Suprapubic skin (tissue), 4 donors: ENCODE results near the gene HOXB9. TPM values are rescaled to one million over a fixed set of nuclear protein-coding genes. Genes with fewer than 3 reads are reported as not detected.

Source experiments
- DNase-seq, 2 donors: peaks; one replicate each; pipeline ENCODE4 v3.0.0-alpha.2; 2019; ENCODE audit warnings: low spot score in 2 of 2
- H3K27ac ChIP-seq: fragments of 200-600 bp; sonication (generic); one replicate; pipeline ENCODE4 v1.5.1; 2019
- H3K27me3 ChIP-seq: fragments of 200-600 bp; sonication (generic); one replicate; pipeline ENCODE4 v1.5.1; 2019
- H3K36me3 ChIP-seq: fragments of 200-600 bp; sonication (generic); one replicate; pipeline ENCODE4 v1.5.1; 2019
- H3K4me1 ChIP-seq: fragments of 200-600 bp; sonication (generic); one replicate; pipeline ENCODE4 v1.5.1; 2019
- H3K4me3 ChIP-seq: fragments of 200-600 bp; sonication (generic); one replicate; pipeline ENCODE4 v1.5.1; 2019; ENCODE audit warnings: mild to moderate bottlenecking
- H3K9me3 ChIP-seq: fragments of 200-600 bp; sonication (generic); one replicate; pipeline ENCODE4 v1.5.1; 2019
- EP300 ChIP-seq: sonication (generic); formaldehyde crosslinking; IDR thresholded peaks from one replicate; pipeline ENCODE4 v1.6.1; 2017; ENCODE audit warnings: antibody characterized with exemption
- POLR2A ChIP-seq, 2 donors: fragments of 450-650 bp; IDR thresholded peaks; one replicate each; pipeline ENCODE4 v1.6.1; 2017; ENCODE audit warnings: antibody characterized with exemption in 2 of 2, mild to moderate bottlenecking in 2 of 2, moderate library complexity in 2 of 2
- POLR2AphosphoS5 ChIP-seq, 3 donors: sonication (generic); formaldehyde crosslinking; IDR thresholded peaks; one replicate each; pipeline ENCODE4 v1.6.1; 2017; ENCODE audit warnings: antibody characterized with exemption in 3 of 3
- WGBS: methylation state at CpG from one replicate; pipeline ENCODE4 v1.1.5; 2018; 5-methylcytosine and 5-hydroxymethylcytosine counted together
- total RNA-seq, 4 donors: library from RNA; depleted of rRNA; stranded (reverse); fragments of >200 nt; gene quantifications; one replicate each; pipeline ENCODE4 v1.1.0, GENCODE V29; 2016
- TF ChIP-seq, protein P1 (sequence below), 2 donors: fragments of 200-600 bp in 1 of 2; fragments of 450-650 bp in 1 of 2; sonication (generic) in 1 of 2; IDR thresholded peaks; one replicate each; pipeline ENCODE4 v1.5.1; 2016 to 2019; ENCODE audit warnings: antibody characterized with exemption in 2 of 2, mild to moderate bottlenecking in 1 of 2, moderate library complexity in 1 of 2

The HOXB9 gene
- total RNA-seq, 4 donors from 2014 or later = 0.23 to 0.42 TPM; not detected in 2

DNA sequence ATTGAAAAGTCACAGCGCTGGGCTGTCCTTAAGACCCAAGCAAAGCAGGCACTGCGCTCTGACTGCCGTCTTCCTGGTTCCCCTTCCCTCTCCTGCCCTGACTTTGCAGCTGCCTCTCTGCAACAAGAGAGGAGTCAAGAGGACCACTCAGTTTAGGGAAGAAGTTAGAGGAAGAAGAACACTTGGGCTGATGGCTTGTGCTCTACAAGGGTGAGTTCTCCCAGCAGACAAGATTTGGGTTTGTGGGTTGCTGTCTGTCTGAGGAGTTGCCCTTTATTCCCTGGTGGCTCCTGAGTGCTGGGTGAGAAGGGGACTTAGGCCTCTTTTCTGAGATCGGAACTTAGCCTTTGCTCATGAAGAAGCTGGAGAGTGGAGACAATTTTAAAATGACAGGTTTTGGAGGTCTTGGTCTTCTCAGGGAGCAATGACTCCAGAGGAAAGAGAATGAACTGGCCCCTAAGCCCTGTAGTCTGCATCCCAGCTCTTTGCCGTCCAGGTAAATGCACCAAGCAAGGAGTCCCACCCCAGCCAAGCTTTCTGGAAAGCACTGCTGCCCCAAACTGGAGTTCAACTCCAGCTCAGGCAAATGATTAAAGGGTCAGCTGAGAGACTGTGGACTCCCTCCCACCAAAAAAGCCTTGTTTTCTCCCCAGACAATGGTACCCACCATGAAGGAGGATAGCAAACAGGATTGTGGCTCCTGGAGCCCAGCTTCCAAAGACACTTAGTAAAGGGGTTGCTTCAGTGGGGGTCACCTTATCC lies 2.7 kb upstream of the HOXB9 start:
- DNase-seq = no peak
- Histone ChIP-seq H3K9me3 (no peaks in the 10 kb centered on the region), H3K27ac (no peak overlapping the region), H3K4me1 (peaks cover 31% of the 10 kb centered on the region), H3K4me3 (no peak overlapping the region), H3K36me3 (no peaks in the 10 kb centered on the region), H3K27me3 (peaks cover 100% of the 10 kb centered on the region)
- TF ChIP-seq, protein P1, sequence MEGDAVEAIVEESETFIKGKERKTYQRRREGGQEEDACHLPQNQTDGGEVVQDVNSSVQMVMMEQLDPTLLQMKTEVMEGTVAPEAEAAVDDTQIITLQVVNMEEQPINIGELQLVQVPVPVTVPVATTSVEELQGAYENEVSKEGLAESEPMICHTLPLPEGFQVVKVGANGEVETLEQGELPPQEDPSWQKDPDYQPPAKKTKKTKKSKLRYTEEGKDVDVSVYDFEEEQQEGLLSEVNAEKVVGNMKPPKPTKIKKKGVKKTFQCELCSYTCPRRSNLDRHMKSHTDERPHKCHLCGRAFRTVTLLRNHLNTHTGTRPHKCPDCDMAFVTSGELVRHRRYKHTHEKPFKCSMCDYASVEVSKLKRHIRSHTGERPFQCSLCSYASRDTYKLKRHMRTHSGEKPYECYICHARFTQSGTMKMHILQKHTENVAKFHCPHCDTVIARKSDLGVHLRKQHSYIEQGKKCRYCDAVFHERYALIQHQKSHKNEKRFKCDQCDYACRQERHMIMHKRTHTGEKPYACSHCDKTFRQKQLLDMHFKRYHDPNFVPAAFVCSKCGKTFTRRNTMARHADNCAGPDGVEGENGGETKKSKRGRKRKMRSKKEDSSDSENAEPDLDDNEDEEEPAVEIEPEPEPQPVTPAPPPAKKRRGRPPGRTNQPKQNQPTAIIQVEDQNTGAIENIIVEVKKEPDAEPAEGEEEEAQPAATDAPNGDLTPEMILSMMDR (IDR thresholded peaks at IDR 0.05) = no peak
- TF ChIP-seq POLR2A (IDR thresholded peaks at IDR 0.05) = no peak
- TF ChIP-seq POLR2AphosphoS5 (IDR thresholded peaks at IDR 0.05) = no peak
- no peak for TF ChIP-seq EP300
- 57% methylated on average over 5 of the region's 5 CpGs for WGBS

DNA sequence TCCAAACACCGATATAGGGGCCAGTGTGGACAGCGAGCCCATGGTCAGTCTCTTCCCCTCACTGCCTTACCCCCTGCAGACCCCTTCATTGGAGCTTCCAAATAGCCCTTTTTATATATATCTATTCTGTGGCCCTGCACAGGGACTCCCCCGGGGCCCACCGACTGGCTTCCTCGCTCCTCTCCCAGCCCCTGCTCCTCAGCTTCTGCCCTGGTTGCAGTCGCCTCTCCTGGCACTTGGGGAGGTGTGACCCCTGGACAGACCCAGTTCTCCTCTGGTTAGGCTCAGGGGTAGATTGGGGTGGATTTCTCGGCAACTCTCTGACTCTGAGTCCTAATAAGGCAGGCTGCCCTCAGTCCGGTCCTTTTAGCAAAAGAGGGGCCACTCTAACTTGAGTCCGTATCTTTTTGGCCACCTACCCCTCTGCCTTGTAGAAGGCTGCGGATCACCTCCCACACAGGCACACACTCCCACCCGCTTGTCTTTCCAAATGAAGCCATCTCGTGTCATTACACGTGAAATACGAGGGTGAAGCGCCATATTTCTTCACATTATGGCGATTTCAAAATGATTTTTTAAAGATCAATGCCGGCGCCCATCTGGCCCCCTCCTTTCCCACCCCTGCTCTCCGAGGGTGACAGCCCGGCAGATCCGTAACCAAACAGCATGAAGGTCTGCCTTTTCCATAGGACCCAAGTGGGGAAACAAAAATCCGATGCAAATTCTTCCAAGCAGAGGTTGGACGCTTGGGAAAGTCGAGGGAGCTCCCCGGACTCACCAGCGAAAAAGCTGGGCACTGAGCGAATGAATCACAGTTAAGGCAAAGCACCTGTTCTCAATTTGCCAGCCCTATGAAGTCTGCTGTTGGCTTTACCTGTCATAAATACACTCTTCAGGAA lies 1.7 kb upstream of the HOXB9 start:
- H3K27me3 ChIP-seq = peaks cover 100% of the 10 kb centered on the region
- WGBS = 38% methylated on average over 27 of the region's 27 CpGs

DNA sequence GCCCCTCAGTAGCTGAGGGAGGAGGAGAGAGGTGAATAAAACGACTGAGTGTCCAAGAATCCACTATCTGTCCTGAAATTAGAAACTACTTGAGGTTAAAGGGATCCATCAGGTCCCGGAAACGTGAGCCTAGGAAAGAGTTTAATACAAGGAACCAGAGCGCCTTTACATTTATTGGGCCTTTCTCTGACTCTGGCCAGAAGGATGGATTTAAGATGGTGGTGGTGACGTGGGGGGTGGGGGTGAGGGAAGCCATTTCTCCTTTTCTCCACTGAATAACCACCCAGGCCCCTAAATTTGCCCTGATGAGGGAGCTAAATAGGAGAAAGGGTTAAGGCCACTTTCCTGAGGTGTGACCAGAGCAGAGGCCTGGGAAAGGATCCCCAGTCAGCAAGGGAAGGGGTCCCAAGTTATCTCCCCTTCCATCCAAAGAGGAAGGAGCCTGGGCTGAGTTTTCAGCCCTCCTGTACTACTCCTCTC lies 1.0 kb upstream of the HOXB9 start:
- Histone ChIP-seq H3K4me1 (peaks cover 25% of the 10 kb centered on the region), H3K36me3 (no peaks in the 10 kb centered on the region), H3K4me3 (no peak overlapping the region), H3K9me3 (no peaks in the 10 kb centered on the region), H3K27ac (no peak overlapping the region), H3K27me3 (peaks cover 100% of the 10 kb centered on the region)
- no peak for DNase-seq
- TF ChIP-seq POLR2A (IDR thresholded peaks at IDR 0.05) (no peak), POLR2AphosphoS5 (IDR thresholded peaks at IDR 0.05) (no peak), EP300 (no peak)
- TF ChIP-seq, protein P1 (IDR thresholded peaks at IDR 0.05) = no peak
- 40% methylated on average over 5 of the region's 5 CpGs for WGBS

More for the DNA sequence above, 1.7 kb upstream of the HOXB9 start:
- no peak for TF ChIP-seq POLR2A (IDR thresholded peaks at IDR 0.05)
- TF ChIP-seq POLR2AphosphoS5 (IDR thresholded peaks at IDR 0.05) = no peak
- TF ChIP-seq EP300 = no peak
- TF ChIP-seq, protein P1 (IDR thresholded peaks at IDR 0.05) = no peak
- Histone ChIP-seq H3K4me3 (no peak overlapping the region), H3K9me3 (no peaks in the 10 kb centered on the region), H3K27ac (no peak overlapping the region), H3K4me1 (peaks cover 25% of the 10 kb centered on the region), H3K36me3 (no peaks in the 10 kb centered on the region)
- DNase-seq = no peak

DNA sequence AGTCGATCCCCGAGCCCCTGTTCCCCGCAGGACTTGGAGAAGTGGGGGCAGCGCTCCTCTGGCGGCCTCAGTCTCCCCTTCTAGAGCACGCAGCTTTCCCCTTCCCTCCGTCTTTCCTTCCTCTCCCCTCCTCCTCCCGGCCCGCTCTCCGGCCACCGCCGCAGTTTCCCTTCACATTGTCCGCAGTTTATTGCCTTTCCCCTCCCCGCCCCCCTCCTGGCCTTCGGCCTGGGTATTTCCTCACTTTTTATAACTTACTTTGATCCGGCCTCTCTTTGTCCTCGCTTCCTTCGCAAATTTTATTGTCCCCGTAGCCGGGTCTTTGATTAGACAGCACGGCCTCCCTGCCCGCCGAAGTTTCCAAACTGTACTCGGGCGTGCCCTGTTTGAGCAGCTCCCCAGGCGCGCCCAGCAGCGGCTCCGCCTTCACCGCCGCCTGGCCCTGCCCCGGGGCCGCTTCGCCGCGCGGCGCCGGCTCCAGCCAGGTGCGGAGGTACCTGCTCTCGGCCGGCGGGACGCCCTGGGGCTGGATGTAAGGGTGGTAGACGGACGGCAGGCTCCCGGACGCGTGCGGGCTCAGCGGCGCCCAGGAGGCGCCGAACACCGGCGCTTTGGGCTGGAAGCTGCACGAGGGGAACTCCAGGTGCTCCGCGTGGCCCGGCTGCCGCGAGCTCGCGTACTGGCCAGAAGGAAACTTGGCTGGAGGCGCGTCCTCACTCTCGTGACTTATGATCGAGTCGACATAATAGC lies 488 bp downstream of the HOXB9 start:
- Histone ChIP-seq H3K9me3 (no peaks in the 10 kb centered on the region), H3K4me1 (peaks cover 25% of the 10 kb centered on the region), H3K36me3 (no peaks in the 10 kb centered on the region), H3K27ac (no peak overlapping the region), H3K4me3 (peak overlapping the region; percentile 53), H3K27me3 (peaks cover 100% of the 10 kb centered on the region)
- TF ChIP-seq POLR2AphosphoS5 (IDR thresholded peaks at IDR 0.05) (no peak), EP300 (no peak), POLR2A (IDR thresholded peaks at IDR 0.05) (no peak)
- TF ChIP-seq, protein P1 (IDR thresholded peaks at IDR 0.05) = no peak
- DNase-seq = no peak
- WGBS = under 1% methylated on average over 30 of the region's 69 CpGs
